Measurements from ENCODE around the gene KRT77.
"Not testable (repeated sequence)": the region's sequence is repeated elsewhere in the genome, so short reads cannot be mapped to it uniquely, and the experiment has no call there.

KRT77 gene

GRCh38 chr12:52721838-52722470 lies 18.6 kb upstream of the KRT77 start:
- no peak for DNase-seq

GRCh38 chr12:52720365-52720886 lies 17.1 kb upstream of the KRT77 start:
- no peak for DNase-seq

GRCh38 chr12:52716061-52716460 lies 12.7 kb upstream of the KRT77 start:
- DNase-seq: no peak

GRCh38 chr12:52715416-52715815 lies 12.1 kb upstream of the KRT77 start:
- DNase-seq: no peak

GRCh38 chr12:52714887-52715281 lies 11.6 kb upstream of the KRT77 start:
- DNase-seq: no peak

- DNase-seq: no peak
Observed at GRCh38 chr12:52713960-52714886, 10.9 kb upstream of the KRT77 start.

GRCh38 chr12:52712122-52712521 lies 8.8 kb upstream of the KRT77 start:
- not testable (repeated sequence) for DNase-seq

- DNase-seq: no peak
Observed at GRCh38 chr12:52710730-52711129, 7.4 kb upstream of the KRT77 start.

- no peak for DNase-seq
Observed at GRCh38 chr12:52708010-52708409, 4.7 kb upstream of the KRT77 start.

GRCh38 chr12:52704464-52704863 lies 1.1 kb upstream of the KRT77 start:
- no peak for DNase-seq

- DNase-seq: no peak
Observed at GRCh38 chr12:52703878-52704277, 554 bp upstream of the KRT77 start.

GRCh38 chr12:52702338-52702737 lies 986 bp downstream of the KRT77 start:
- DNase-seq: no peak

- no peak for DNase-seq
Observed at GRCh38 chr12:52701281-52701680, 2.0 kb downstream of the KRT77 start.

- no peak for DNase-seq
Observed at GRCh38 chr12:52699960-52700359, 3.4 kb downstream of the KRT77 start.

GRCh38 chr12:52699373-52699772 lies 4.0 kb downstream of the KRT77 start:
- DNase-seq: no peak

GRCh38 chr12:52698651-52699340 lies 4.5 kb downstream of the KRT77 start:
- no peak for DNase-seq

- DNase-seq: no peak
Observed at GRCh38 chr12:52697058-52697582, 6.2 kb downstream of the KRT77 start.

- DNase-seq: no peak
Observed at GRCh38 chr12:52696588-52696987, 6.7 kb downstream of the KRT77 start.

- DNase-seq: no peak
Observed at GRCh38 chr12:52695039-52695438, 8.3 kb downstream of the KRT77 start.

GRCh38 chr12:52694151-52694550 lies 9.2 kb downstream of the KRT77 start:
- DNase-seq: no peak

GRCh38 chr12:52693261-52693660 lies 10.1 kb downstream of the KRT77 start:
- no peak for DNase-seq

GRCh38 chr12:52692254-52692653 lies 11.1 kb downstream of the KRT77 start:
- DNase-seq: no peak

GRCh38 chr12:52691841-52692150 lies 11.5 kb downstream of the KRT77 start:
- DNase-seq: no peak
